Limb (tissue), 2 donors: ENCODE results near the gene ENKUR.

Experiments used
- DNase-seq, 2 donors: peaks; one replicate each; pipeline ENCODE4 v3.0.0-alpha.2; 2016; ENCODE audit errors: extremely low spot score in 2 of 2

ENKUR gene, protein sequence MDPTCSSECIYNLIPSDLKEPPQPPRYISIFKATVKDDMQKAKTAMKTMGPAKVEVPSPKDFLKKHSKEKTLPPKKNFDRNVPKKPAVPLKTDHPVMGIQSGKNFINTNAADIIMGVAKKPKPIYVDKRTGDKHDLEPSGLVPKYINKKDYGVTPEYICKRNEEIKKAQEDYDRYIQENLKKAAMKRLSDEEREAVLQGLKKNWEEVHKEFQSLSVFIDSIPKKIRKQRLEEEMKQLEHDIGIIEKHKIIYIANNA

DNA sequence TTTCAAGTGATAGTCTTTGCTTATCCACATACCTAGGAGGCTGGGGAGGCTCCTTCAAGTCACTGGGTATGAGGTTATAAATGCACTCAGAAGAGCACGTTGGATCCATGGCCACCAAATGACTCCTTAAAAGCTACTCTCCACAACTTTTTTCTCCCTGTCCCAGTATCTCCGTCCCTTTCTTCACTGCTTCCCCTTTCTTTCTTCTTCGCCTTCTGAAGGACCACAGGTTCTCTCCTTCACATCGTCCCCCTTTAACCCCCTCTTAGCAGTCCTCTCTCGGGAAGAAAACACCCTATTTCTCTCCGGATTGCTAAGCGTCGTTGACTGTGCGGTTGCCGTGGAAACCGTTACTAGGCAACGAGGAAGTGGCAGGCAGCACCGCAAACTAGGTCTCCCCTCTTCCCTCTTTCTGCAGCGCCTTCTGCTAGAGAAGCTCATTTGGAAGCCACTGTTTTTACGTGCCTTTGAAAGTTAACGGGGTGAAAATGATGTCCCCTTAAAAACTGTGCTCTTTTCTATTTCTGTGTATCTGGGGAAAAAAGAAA lies at the start of gene ENKUR:
ENKUR (minus strand) TSS at position 331 of the 548 bp plus-strand sequence; CDS start at position 109, 222 bp downstream.
- DNase-seq: peak; percentile 91 to 93

DNA sequence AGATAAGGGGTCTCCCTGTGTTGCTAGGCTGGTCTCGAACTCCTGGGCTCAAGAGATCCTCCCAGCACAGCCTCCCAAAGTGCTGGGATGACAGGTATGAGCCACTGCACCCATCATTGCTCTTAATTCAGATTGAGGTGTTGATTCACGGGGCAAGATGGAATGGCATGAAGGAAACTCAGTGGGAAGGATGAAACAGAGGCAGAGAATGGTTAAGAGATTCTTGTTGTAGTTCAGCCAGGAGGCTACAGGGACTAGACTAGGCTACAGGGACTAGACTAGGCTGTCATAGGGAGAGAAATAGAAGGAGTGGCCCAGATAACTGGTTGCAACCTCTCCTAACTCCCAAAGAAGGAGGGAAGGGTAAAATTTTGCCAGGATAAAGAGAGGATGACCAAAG lies 48.4 kb upstream of the ENKUR start:
- no peak for DNase-seq

DNA sequence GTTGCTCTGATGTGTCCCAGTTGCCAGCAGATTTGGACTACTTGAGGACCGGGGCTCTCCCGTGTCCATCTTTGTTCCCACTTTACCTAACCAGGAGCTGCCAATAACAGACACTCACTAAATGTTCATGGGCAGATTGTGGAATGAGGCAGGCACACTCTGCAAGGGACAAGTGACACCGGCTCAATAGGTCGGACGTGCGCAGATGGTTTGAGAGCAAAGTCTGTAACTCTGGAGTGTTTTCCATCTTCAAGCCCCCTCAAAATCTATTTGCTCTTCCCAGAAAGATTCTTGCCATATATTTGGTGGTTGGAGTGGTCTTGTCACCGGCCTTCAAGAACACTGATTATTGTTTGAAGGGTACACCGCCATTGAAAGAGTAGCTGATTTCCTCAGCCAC lies 47.7 kb upstream of the ENKUR start:
- no peak for DNase-seq

DNA sequence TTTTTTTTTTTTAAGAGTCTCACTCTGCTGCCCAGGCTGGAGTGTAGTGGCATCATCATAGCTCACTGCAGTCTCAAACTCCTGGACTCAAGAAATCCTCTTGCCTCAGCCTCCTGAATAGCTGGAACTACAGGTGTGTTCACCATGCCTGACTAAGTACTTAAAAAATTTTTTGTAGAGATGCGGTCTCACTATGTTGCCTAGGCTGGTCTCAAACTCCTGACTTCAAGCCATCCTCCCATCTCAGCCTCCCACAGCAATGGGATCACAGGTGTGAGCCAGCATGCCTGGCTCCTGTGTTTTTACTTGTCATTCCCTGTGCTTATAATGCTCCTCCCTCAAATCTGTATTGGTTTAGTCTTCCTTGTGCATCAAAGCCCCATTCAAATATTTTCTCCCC lies 47.2 kb upstream of the ENKUR start:
- no peak for DNase-seq

DNA sequence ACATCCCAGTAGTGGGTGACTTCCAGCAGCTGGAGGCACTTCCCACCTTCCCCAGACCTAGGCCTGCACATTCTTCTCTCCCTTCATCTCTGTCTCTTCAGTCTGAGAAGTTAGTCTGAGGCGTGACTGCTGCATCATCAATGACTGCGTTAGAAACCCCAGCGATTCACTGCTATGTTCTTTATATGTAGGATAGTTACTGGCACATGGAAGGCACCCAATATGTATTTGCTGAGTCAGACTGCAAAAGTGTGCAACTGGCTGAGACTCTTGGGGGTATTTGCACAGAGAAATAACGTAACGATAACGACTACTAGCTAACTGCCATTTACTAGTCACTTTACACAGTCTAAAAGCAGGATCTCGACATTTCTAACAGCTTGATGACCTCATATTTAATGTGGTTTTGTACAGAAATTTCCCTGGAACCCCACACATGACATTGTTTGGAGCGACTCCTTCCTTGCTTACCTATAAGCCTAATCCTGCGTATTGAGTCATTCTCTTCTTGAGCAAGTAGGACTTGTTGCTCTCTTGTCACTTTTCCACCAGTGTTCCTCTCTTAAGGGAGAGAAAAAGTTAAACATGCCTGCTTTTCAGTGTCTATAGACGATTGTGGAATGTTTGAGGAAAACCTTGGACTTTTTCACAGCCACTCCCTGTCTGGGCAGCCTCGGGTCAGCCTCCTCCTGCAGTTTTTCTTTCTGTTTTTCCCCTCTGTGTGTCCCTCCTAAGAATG lies 45.9 kb upstream of the ENKUR start:
- DNase-seq: no peak

DNA sequence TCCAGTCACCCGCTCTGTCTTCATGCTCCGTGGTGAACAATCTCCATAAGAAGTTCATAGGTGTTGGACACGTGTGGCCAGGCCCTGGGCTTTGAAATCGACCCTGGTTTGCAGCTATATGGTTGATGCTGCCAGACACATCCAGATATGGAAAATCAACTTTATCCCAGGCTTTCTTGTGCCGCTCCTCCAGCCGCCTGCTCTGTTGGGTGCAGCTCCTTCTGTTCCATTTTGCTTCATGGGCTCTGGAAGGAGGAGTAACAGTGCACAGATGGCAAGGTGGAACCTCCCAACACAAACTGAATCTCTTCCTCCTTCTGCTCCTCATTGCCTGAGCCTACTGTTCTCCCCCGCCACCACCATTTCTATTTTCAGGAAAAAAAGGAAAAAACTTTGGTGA lies 45.2 kb upstream of the ENKUR start:
- DNase-seq: no peak

DNA sequence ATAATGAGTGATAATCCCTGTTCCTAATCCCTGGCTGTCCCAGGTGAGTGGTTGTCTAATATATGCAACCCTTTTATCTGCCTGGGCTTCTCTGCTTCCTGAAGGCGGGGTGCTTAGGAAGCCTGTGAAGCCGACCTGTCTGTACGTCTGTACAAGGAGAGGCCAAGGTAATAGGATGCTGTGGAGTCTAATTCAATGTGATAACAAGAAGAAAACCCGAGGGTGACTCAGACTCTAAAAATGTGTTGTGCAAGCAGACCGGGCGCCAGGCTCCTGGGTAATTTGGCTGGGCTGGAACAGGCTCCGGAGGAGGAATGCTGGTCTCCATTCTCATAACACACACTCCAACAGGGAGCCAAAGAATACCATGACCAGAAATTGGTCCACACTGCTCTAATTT lies 44.0 kb upstream of the ENKUR start:
- DNase-seq: no peak

DNA sequence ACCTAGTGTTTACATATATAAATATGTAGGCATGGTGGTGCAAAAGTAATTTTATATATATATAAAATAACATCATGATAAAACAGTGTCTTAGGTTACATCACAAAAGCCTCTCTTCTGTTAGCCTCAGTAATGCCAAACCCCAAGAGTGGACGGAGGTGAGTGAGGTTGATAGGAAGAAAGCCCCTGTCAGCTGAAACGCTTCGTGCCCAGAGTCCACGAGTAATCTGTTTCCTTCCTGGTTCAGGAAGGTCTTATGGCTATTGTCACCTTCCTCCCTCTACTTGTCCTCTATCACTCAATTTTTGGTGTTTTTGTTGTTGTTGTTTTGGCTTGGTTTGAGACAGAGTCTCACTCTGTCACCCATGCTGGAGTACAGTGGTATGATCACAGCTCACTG lies 41.9 kb upstream of the ENKUR start:
- no peak for DNase-seq

DNA sequence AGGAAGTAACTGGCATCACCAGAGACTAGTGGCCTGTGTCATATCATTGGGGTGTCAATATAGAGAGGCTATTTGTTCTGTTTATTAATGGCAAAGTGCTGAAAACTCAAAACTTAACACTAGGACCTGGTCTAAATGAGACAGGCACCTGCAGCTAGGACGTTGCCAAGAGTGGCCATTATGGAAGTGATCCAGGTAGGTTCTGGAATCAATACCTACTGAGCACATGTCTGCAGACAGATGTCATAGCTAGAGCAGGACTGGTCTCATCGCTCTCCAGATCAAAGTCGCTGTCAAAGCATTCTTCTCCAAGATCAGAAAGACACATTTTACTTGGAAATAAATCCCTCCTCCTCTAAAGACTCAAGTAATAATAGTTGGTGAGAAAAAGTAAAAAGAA lies 40.8 kb upstream of the ENKUR start:
- DNase-seq: no peak

DNA sequence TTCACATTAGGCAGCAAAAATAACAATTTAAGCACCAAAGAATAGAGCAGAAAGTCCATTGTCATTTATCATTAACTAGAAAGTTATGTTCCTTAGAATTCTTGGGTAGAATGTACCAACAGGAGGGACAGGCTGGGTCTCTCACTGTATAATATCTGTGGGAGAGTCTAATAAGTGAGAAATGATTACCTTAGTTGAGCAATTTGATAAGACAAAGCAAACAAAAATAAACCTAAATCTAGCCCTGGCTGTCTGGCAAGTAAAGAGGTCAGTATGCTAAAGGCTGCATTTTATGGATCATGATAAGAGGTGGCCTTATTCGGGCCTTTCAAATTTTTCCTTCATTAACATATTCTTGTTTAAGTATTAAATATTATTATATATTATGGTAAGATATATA lies 36.1 kb upstream of the ENKUR start:
- DNase-seq: no peak

DNA sequence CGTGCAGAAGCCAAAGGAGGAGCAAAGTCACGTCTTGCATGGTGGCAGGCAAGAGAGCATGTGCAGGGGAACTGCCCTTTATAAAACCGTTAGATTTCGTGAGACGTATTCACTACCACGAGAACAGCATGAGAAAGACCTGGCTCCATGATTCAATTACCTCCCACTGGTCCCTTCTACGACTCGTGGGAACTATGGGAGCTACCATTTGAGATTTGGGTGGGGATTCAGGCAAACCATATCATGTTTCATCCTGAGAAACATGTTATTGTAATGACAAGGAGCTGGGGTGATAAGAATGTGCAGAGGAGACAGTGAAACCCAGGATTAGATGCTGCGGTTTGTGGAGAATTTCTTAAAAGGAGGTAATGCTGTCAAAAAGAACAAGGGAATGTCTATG lies 34.4 kb upstream of the ENKUR start:
- no peak for DNase-seq

DNA sequence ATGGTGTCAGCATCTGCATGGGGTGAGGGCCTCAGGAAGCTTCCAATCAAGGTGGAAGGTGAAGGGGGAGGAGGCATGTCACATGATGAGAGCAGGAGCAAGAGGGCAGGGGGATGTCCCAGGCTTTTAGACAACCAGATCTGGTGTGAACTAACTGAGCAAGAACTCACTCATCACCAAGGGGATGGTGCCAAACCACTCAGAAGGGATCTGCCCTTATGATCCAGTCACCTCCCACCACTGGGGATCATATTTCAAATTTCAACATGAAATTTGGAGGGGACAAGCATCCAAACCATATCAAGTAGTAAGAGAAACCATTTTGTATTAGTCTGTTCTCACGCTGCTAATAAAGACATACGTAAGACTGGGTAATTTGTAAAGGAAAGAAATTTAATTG lies 34.0 kb upstream of the ENKUR start:
- no peak for DNase-seq

DNA sequence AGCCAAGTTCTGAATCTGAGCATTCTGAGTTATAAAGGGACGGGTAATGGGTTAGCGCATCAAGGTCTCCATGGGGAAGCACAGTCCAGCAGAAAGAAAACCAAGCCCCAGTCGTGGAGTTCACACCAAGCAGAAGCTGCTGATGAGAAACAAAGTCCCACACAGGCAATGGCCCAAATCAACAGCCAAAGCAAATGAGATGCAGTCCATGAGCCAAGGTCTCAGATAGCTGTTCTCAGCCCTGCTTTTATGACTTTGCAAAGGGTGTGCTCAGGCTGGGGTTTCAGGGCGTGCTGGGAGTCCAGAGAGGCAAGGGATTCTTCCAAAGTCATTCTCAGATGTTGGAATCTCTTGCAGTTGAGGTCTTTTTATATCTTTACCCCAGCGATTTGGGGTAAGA lies 32.5 kb upstream of the ENKUR start:
- DNase-seq: no peak

DNA sequence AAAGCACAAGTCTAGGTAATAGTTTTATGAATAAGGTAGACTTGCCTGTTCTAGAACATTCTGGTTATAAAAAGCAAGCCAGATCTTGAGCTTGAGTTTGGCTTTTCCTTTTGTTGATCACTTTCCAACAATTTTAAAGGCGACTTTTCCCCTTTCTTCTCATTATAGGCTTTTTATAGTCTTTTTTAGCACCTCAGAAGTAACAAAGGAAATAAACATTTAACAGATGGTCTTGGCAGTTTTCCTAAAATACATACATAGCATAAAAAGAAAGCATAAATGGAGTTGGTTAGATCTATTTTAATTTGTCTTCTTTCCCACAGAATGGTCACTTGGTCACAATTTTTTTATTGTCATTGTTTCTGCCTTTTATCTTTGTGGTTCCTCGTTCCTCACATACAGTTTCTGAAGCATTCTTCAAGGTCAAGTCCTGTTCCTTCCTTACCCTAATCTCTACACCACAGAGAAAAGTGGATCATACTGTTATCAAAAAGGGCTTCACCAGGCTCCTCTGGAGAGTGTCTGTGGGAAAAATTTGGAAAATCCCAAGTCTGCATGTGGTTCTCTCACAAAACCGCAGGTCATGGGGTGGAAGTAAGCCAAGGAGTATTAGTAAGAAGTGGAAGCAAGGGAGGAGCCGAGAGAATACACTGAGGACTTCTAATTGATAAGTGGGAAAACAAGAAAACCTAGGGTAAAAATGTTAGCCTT lies 31.8 kb upstream of the ENKUR start:
- DNase-seq: no peak

DNA sequence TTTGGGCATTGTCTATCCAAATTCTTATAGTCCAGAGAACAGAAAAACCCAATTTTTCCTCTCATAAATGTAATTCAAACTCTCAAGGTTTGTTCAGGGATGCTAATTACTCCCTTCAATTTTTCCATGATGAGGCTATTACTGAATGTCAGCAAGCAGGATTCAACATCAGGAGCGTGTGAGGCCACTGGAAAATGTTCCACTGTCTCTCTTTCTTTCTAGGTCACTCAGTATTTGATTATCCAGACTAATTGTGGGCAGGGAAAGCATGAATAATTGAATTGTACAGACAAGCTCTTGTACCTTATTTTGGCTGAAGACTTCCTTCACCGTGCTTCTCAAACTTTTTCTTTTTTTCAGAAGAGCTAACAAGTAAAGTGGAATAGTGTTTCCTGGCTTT lies 31.1 kb upstream of the ENKUR start:
- no peak for DNase-seq

DNA sequence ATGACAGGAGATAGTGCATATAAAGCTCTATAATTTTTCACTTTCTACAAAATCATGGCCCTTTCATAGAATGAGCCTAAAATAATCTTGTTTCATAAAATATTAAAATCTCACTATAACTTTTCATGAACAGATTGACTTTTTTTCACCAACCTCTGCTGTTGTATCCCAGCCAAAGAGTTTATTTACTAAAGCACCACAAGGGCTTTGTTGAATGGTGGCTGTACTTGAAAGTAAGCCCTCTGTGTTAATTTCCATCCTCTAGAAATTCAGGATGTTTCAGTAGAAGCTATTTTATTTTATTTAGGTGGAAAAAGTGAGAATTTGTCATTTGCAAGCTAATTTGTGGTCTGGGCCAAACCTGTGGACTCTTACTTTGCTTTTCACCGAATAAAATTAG lies 30.7 kb upstream of the ENKUR start:
- DNase-seq: no peak

DNA sequence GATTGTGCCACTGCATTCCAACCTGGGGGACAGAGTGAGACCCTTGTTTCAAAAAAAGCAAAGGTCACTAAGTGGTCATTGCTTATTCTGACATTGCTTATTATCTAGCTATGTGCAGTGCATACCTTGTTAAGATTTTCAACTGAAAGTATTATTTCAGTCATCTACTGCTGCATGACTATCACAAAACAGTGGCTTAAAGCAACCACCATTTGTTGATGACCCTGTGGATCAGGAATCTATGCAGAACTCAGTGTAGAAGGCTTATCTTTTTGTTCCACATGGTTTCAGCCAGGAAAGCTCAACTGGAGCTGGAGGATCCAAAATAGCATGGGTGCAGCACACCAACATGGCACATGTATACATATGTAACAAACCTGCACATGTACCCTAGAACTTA lies 23.6 kb upstream of the ENKUR start:
- DNase-seq: no peak

DNA sequence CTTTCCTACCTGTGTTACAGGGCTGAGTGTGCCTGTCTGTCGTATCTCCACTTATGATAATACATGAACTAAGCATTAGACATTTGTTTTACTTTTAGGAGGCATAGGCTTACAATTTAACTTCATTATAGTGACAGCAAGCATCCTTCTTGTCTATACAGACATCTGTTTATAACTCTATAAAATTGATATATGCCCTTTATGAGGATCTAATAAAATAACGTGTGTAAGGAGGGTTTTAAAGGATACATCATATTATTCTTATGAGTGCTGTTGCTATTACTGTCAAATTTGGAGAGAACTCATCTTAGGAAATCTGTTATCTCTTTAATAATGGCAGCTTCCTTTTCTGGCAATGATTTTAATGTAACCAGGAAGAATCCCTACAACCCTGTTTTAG lies 22.4 kb upstream of the ENKUR start:
- no peak for DNase-seq

DNA sequence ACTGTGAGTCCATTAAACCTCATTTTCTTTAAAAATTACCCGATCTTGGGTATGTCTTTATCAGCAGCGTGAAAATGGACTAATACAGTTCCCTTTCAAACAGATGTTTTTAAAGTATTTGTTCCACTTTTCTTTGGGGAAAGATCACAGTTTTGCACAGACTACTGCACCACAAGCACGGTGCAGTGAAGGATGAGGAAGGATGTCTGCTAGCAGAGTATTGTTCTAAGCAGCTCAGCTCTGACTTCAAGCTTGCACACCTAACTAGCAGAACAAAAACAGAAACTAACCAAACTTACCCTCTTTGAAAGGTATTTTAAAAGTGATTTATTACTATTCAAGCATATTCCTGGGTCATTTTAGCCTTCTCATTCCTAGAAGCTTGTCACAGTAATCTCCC lies 20.4 kb upstream of the ENKUR start:
- no peak for DNase-seq

DNA sequence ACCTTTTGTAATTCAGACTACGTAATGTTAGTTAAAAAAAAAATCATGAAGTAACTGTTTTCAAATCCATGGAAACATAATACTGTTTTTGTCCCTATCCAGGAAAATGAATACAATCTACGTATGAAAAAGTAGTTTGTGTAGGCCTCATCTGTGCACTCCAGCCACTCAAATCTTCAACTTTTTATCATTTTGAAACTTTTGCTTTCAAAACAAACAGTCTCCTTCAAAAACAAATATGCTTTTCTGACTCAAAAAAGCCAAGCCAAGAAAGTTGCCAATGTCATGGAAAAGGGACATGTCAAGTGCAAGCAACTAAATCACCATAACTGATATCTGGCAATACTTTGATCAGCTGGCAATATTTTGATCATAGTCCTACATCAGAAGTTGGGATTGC lies 13.6 kb upstream of the ENKUR start:
- DNase-seq: no peak

DNA sequence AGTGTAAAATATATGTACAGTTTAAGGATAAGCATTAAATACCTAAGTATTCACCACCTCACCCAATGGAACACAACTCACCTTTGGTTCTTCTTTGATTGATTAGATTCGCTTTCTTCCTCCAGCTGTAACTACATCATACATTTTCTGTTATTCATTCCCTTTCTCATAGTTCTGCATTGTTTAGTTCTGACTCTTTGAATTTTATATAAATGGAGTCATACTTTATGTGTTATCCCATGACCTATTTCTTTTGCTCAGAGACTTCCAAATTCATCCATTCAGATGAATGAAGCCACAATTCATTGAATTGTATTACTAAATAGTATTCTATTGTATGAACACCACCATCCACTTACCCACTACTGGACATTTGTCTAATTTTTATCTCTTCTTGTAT lies 12.8 kb upstream of the ENKUR start:
- DNase-seq: no peak

DNA sequence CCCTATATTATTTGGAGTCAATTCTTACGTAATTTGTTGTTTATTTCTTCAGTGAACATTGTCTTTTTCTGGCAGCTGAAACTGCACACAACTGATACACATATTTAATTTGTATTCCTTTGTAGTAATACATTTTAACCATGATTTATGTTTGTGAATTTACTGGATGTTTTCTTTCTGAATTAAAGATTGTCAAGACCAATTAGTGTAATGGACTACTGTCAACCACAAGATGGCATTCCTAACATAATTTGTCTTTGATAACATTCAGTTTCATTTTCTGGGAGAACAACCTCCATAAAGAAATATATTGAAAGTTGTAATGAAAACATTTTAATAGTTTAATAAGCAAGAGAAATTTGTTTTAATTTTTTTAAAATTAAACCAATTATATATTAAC lies 10.5 kb upstream of the ENKUR start:
- no peak for DNase-seq

DNA sequence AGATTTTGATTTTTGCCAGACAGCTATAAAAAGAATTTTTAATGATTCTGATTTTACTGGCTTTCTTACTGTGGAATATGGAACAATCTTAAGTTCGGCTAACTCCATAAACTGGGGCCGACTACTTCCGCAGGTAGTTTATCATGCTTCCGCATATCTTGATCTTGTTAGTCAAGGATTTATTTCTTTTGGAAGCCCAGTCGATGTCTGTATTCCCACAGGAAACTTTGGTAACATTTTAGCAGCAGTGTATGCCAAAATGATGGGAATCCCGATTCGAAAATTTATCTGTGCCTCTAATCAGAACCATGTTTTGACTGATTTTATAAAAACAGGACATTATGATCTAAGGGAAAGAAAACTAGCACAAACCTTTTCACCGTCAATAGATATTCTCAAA lies 8.6 kb upstream of the ENKUR start:
- DNase-seq: no peak
